Anterior cingulate cortex (tissue), 58 donors: Measurements from ENCODE around the gene DNAL1.
A peak's percentile ranks its signal among the peaks of the same experiment; 100 is the strongest.

Source experiments
- DNase-seq, 58 donors: peaks; one replicate each; lab custom pipeline; 2025; lab: John Stamatoyannopoulos, UW

Gene DNAL1

GRCh38 chr14:73644531-73645247 lies at the start of gene DNAL1:
Gene DNAL1, plus strand, starts transcription at chr14:73644986. Its CDS starts 54 bp downstream, at chr14:73645040.
- DNase-seq: peak; percentile 45 to 94 (median 88)

- DNase-seq: no peak
These were observed 45.3 kb upstream of the DNAL1 start for GRCh38 chr14:73599499-73599898.

GRCh38 chr14:73602994-73603393 lies 41.8 kb upstream of the DNAL1 start:
- DNase-seq: no peak

GRCh38 chr14:73606271-73606670 lies 38.5 kb upstream of the DNAL1 start:
- DNase-seq: no peak

- DNase-seq: no peak
These were observed 37.5 kb upstream of the DNAL1 start for GRCh38 chr14:73607241-73607640.

GRCh38 chr14:73610687-73611086 lies 34.1 kb upstream of the DNAL1 start:
- peak in 30 of 58 donors; percentile 1 to 67 (median 14) for DNase-seq

- DNase-seq: peak in 56 of 58 donors; percentile 20 to 84 (median 64)
These were observed 32.3 kb upstream of the DNAL1 start, which contains the start of gene ACOT6 for GRCh38 chr14:73612339-73613045. Gene ACOT6, plus strand, starts transcription at chr14:73612517. Its CDS starts 55 bp downstream, at chr14:73612572.

- DNase-seq: peak in 11 of 58 donors; percentile 27 to 65 (median 48)
These were observed 31.8 kb upstream of the DNAL1 start for GRCh38 chr14:73613046-73613383.

GRCh38 chr14:73613419-73613963 lies 31.3 kb upstream of the DNAL1 start:
- no peak for DNase-seq

GRCh38 chr14:73616831-73617230 lies 28.0 kb upstream of the DNAL1 start:
- DNase-seq: no peak

- DNase-seq: no peak
These were observed 25.3 kb upstream of the DNAL1 start for GRCh38 chr14:73619524-73619923.

GRCh38 chr14:73620268-73620667 lies 24.5 kb upstream of the DNAL1 start:
- DNase-seq: no peak

GRCh38 chr14:73623504-73624054 lies 21.2 kb upstream of the DNAL1 start:
- DNase-seq: peak in 1 of 58 donors; percentile 1

- no peak for DNase-seq
These were observed 19.1 kb upstream of the DNAL1 start for GRCh38 chr14:73625706-73626105.

GRCh38 chr14:73627151-73627558 lies 17.6 kb upstream of the DNAL1 start:
- DNase-seq: no peak

GRCh38 chr14:73630009-73630780 lies 14.6 kb upstream of the DNAL1 start:
- no peak for DNase-seq

GRCh38 chr14:73633116-73634010 lies 11.4 kb upstream of the DNAL1 start:
- peak in 56 of 58 donors; percentile 8 to 83 (median 54) for DNase-seq

- peak in 44 of 58 donors; percentile 3 to 72 (median 34) for DNase-seq
These were observed 10.6 kb upstream of the DNAL1 start for GRCh38 chr14:73634011-73634833.
